Measurements from ENCODE around the gene MLF2. TPM values are rescaled to one million over a fixed set of nuclear protein-coding genes. Genes with fewer than 3 reads are reported as not detected.

The MLF2 gene
- total RNA-seq, 4 donors from 2014 or later, result 127 to 150 (median 129) TPM

GRCh38 chr12:6790496-6791150, 37.7 kb upstream of the MLF2 start:
- no peak for DNase-seq (ENCODE audit: low spot score)
- TF ChIP-seq CTCF (IDR thresholded peaks at IDR 0.05), result no peak
- ATAC-seq (ENCODE audit: low FRiP score), result no peak

DNA sequence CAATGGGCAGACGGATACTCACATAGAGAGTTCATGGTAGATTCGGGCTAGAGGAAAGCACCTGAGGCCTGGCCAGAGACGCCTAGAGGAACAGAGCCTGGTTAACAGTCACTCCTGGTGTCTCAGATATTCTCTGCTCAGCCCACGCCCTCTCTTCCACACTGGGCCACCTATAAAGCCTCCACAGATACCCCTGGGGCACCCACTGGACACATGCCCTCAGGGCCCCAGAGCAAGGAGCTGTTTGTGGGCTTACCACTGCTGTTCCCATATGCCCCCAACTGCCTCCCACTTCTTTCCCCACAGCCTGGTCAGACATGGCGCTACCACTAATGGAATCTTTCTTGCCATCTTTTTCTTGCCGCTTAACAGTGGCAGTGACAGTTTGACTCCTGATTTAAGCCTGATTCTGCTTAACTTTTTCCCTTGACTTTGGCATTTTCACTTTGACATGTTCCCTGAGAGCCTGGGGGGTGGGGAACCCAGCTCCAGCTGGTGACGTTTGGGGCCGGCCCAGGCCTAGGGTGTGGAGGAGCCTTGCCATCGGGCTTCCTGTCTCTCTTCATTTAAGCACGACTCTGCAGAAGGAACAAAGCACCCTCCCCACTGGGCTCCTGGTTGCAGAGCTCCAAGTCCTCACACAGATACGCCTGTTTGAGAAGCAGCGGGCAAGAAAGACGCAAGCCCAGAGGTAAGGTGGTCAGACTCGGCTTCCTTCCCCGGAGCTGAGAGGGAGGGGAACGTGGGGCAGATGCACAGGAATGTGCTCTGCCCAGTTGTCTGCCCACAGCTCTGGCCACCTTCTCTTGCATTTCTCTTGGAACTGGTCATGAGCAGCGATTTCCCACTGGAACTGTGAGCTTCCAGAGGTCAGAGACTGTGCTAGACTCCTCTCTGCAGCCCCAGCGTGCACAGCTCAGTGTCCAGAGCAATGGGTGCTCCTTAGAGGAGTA, 36.3 kb upstream of the MLF2 start, which contains the start of gene CD4:
Gene CD4, plus strand, starts transcription at position 557 of the 953 bp plus-strand sequence. CDS start 10,611 bp downstream, outside the sequence.
- ATAC-seq (ENCODE audit: low FRiP score), result no peak
- no peak for TF ChIP-seq CTCF (IDR thresholded peaks at IDR 0.05)
- no peak for DNase-seq (ENCODE audit: low spot score)

DNA sequence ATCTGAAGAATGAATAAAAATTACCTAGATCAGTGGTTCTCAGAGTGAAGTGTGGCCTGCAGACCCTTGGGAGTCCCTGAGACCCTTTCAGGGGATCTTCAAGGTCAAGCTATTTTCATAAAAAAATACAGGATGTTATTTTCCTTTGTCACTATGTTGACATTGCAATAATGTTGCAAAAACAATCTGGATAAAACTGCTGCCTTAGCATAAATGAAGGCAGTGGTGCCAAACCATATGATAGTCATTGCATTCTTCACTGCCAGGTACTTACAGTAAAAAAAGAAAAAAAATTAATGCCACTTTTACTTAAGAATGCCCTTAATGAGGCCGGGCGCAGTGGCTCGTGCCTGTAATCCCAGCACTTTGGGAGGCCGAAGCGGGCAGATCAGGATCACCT, 34.4 kb upstream of the MLF2 start:
- DNase-seq (ENCODE audit: low spot score) (no peak), ATAC-seq (ENCODE audit: low FRiP score) (no peak)
- TF ChIP-seq CTCF (IDR thresholded peaks at IDR 0.05), result no peak

DNA sequence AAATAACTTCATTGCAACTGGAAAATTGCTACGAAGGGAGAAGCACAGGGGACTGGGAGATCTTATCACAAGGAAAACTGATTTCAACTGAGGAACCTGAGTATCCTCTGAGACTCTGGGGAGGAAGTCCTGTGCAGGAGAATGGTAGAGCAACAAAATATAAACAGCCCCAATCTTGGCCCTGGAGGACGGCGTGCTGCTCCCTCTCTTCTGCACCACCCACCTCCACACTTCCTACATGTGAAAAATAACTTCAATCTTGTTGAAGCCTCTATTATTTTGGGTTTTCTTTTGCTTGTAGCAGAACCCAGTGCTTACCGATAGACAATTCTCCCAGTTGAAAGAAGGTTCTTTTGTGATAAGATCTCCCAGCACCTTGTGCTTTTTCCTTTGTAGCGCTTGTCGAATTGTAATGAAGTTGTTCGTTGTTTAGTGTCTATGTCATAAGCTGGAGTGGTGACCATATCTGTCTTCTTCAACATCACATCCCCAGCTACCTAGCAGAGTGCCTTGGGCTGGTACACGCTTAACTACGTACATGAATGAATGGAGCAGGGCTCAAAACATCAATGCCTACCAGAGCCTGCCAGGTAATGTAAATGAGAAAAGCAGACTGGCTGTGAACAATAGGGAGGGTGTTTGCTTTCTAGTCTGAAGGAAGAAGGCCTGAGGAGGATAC, 33.6 kb upstream of the MLF2 start:
- TF ChIP-seq CTCF (IDR thresholded peaks at IDR 0.05), result no peak
- ATAC-seq (ENCODE audit: low FRiP score) (no peak), DNase-seq (ENCODE audit: low spot score) (no peak)

DNA sequence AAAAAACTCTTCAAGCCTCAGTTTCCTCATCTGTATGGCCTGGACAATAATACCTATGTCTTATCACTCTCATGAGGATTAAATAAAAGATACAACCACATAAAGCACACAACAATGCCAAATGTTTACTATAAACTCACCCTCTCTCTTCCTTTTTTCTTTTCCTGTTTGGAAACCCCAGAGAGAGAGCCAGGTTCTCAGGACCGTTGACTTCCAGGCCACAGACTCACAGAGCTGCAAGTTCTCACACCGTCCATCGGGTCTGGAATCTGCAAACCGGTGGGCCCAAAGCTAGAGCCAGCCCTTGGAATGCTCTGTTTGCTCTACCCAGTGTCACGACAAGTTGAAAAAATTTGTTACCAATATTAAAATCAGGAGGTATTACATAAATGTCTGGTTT, 31.8 kb upstream of the MLF2 start:
- DNase-seq (ENCODE audit: low spot score), result no peak
- no peak for ATAC-seq (ENCODE audit: low FRiP score)
- no peak for TF ChIP-seq CTCF (IDR thresholded peaks at IDR 0.05)

GRCh38 chr12:6784296-6784695, 31.4 kb upstream of the MLF2 start:
- DNase-seq (ENCODE audit: low spot score), result no peak
- ATAC-seq (ENCODE audit: low FRiP score), result no peak
- TF ChIP-seq CTCF (IDR thresholded peaks at IDR 0.05), result no peak

All from omental fat pad (tissue), 4 donors.